Trophoblast cell (in vitro differentiated cells and primary cell): ENCODE data around the gene CAMKK1.

Source experiments
- DNase-seq, 2 donors: peaks; one replicate each; pipeline ENCODE4 v3.0.0-alpha.2; 2016
- H2AFZ ChIP-seq: 2 replicates; pipeline ENCODE4 v1.6.1; 2013; ENCODE audit warnings: low read length, moderate library complexity, mild to moderate bottlenecking; ENCODE audit not compliant: insufficient read depth, poor library complexity
- H2AK5ac ChIP-seq: 2 replicates; pipeline ENCODE4 v1.6.1; 2013; ENCODE audit warnings: mild to moderate bottlenecking, low read length
- H2BK120ac ChIP-seq: 2 replicates; pipeline ENCODE4 v1.6.1; 2013; ENCODE audit warnings: low read length, mild to moderate bottlenecking, moderate library complexity; ENCODE audit not compliant: insufficient read depth, poor library complexity
- H2BK12ac ChIP-seq: 2 replicates; pipeline ENCODE4 v1.6.1; 2013; ENCODE audit warnings: mild to moderate bottlenecking, low read length, moderate library complexity
- H2BK5ac ChIP-seq: 2 replicates; pipeline ENCODE4 v1.6.1; 2013; ENCODE audit warnings: low read length, low read depth, moderate library complexity, mild to moderate bottlenecking; ENCODE audit not compliant: poor library complexity
- H3K14ac ChIP-seq: 2 replicates; pipeline ENCODE4 v1.6.1; 2013; ENCODE audit warnings: mild to moderate bottlenecking, low read length
- H3K18ac ChIP-seq: 2 replicates; pipeline ENCODE4 v1.6.1; 2013; ENCODE audit warnings: mild to moderate bottlenecking, low read length
- H3K23ac ChIP-seq: 2 replicates; pipeline ENCODE4 v1.6.1; 2013; ENCODE audit warnings: low read length
- H3K27ac ChIP-seq: 2 replicates; pipeline ENCODE4 v1.5.1; 2013; ENCODE audit warnings: low read depth, mild to moderate bottlenecking, inconsistent platforms, low read length, moderate library complexity
- H3K27me3 ChIP-seq: 2 replicates; pipeline ENCODE4 v1.6.1; 2013; ENCODE audit warnings: inconsistent platforms, mild to moderate bottlenecking, low read length, moderate library complexity; ENCODE audit not compliant: insufficient read depth
- H3K36me3 ChIP-seq, 2 experiments: 1 replicate in 1 of 2; 2 replicates in 1 of 2; pipeline ENCODE4 v1.6.1; 2013; ENCODE audit warnings: low read length in 2 of 2, mild to moderate bottlenecking in 2 of 2, moderate library complexity in 1 of 2; ENCODE audit not compliant: insufficient read depth in 2 of 2, control insufficient read depth in 1 of 2
- H3K4ac ChIP-seq: 2 replicates; pipeline ENCODE4 v1.6.1; 2013; ENCODE audit warnings: low read depth, mild to moderate bottlenecking, low read length, moderate library complexity
- H3K4me1 ChIP-seq, 2 experiments: 1 replicate in 1 of 2; 2 replicates in 1 of 2; pipeline ENCODE4 v1.6.1; 2013; ENCODE audit warnings: low read length in 2 of 2, mild to moderate bottlenecking in 2 of 2, moderate library complexity in 1 of 2; ENCODE audit not compliant: insufficient read depth in 2 of 2, control insufficient read depth in 1 of 2
- H3K4me2 ChIP-seq: 2 replicates; pipeline ENCODE4 v1.6.1; 2013; ENCODE audit warnings: inconsistent platforms, mild to moderate bottlenecking, low read length, moderate library complexity
- H3K4me3 ChIP-seq: 2 replicates; pipeline ENCODE4 v1.5.1; 2013; ENCODE audit warnings: mild to moderate bottlenecking, low read depth, low read length, inconsistent platforms
- H3K79me1 ChIP-seq: one replicate; pipeline ENCODE4 v1.6.1; 2013; ENCODE audit warnings: low read length
- H3K79me2 ChIP-seq: 2 replicates; pipeline ENCODE4 v1.6.1; 2013; ENCODE audit warnings: low read length, mild to moderate bottlenecking; ENCODE audit not compliant: control insufficient read depth, insufficient read depth, poor library complexity
- H3K9ac ChIP-seq: 2 replicates; pipeline ENCODE4 v1.6.1; 2013; ENCODE audit warnings: mild to moderate bottlenecking, low read length
- H3K9me3 ChIP-seq: 2 replicates; pipeline ENCODE4 v1.6.1; 2013; ENCODE audit warnings: low read depth, mild to moderate bottlenecking, control low read depth, inconsistent platforms, low read length; ENCODE audit not compliant: insufficient read depth
- H4K12ac ChIP-seq: 2 replicates; pipeline ENCODE4 v1.6.1; 2013; ENCODE audit warnings: low read depth, mild to moderate bottlenecking, low read length, moderate library complexity
- H4K8ac ChIP-seq: 2 replicates; pipeline ENCODE4 v1.6.1; 2013; ENCODE audit warnings: low read depth, mild to moderate bottlenecking, low read length, moderate library complexity
- H4K91ac ChIP-seq: one replicate; pipeline ENCODE4 v1.6.1; 2013; ENCODE audit warnings: low read depth, mild to moderate bottlenecking, low read length, moderate library complexity
- WGBS: extraction: QIAGEN DNeasy Blood & Tissue Kit; methylation state at CpG from one replicate; pipeline ENCODE4 v1.1.7; 2013; ENCODE audit warnings: missing lambda C conversion rate; ENCODE audit not compliant: insufficient read length, insufficient coverage; ENCODE audit errors: extremely low coverage; 5-methylcytosine and 5-hydroxymethylcytosine counted together

Gene CAMKK1

DNA sequence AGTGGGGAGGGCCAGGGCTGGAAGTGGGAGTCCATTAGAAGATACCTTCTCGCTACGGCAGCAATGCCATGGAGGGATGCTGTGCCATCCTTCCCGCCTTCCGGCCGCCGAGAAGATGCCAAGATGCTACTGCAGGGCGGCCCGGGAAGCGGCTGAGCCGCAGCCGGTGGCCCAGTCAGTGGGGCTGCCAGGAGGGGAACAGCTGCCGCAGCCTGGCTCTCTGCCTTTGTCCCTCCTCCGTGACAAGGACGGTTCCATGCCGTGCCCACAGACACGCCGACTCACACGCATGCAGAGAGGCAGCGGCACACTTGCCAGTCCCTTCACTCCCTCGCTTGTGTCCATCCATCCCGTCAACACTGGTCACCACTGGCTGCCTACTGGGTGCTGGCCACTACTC lies 26.6 kb downstream of the CAMKK1 start:
- Histone ChIP-seq H2BK12ac (no peak overlapping the region), H3K9me3 (no peaks in the 10 kb centered on the region), H4K8ac (no peak overlapping the region), H3K23ac (no peak overlapping the region), H3K4ac (no peak overlapping the region), H3K4me3 (no peak overlapping the region), H2AK5ac (no peak overlapping the region), H3K27ac (no peak overlapping the region), H3K4me2 (no peak overlapping the region), H3K79me1 (no peaks in the 10 kb centered on the region), H3K9ac (no peak overlapping the region), H2BK120ac (no peak overlapping the region), H2BK5ac (no peak overlapping the region), H2AFZ (no peak overlapping the region), H3K18ac (no peak overlapping the region), H4K91ac (no peak overlapping the region), H3K4me1 (no peaks in the 10 kb centered on the region), H4K12ac (no peak overlapping the region), H3K36me3 (no peaks in the 10 kb centered on the region), H3K14ac (no peak overlapping the region), H3K79me2 (no peaks in the 10 kb centered on the region), H3K27me3 (no peaks in the 10 kb centered on the region)
- no peak for DNase-seq
- no CpG with 5 or more reads among the region's 21 CpGs for WGBS

DNA sequence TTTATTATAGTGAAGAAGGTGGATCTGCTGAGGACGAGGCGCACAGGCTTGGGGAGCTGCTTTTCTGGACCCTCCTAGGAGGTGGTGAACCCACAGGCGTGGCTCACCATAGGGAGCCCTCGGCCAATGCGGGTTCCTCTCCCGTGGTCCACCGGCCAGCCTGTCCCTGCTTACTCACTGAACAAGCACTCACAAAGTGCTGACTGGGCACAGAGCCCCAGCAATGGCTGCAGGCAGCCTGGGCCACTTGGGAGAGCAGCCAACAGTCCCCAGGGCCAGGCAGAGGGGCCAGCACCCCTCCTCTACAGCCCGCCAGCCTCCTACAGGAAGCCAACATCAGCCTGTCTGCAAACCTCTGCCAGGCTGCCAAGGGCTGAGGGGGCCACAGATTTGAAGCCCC lies 27.7 kb downstream of the CAMKK1 start:
- H3K9ac ChIP-seq: no peak overlapping the region
- no peak overlapping the region for H4K12ac ChIP-seq
- no peak overlapping the region for H3K23ac ChIP-seq
- no peak overlapping the region for H2BK12ac ChIP-seq
- H4K8ac ChIP-seq: no peak overlapping the region
- H3K14ac ChIP-seq: no peak overlapping the region
- H3K18ac ChIP-seq: no peak overlapping the region
- no peak overlapping the region for H2AFZ ChIP-seq
- no peak overlapping the region for H3K4me3 ChIP-seq
- H2BK120ac ChIP-seq: no peak overlapping the region
- no peaks in the 10 kb centered on the region for H3K79me1 ChIP-seq
- H3K79me2 ChIP-seq: no peaks in the 10 kb centered on the region
- H3K4ac ChIP-seq: no peak overlapping the region
- H3K4me1 ChIP-seq: no peaks in the 10 kb centered on the region
- no peak overlapping the region for H3K4me2 ChIP-seq
- H4K91ac ChIP-seq: no peak overlapping the region
- no peak overlapping the region for H2BK5ac ChIP-seq
- no CpG with 5 or more reads among the region's 8 CpGs for WGBS
- H3K27ac ChIP-seq: no peak overlapping the region
- no peak for DNase-seq
- no peaks in the 10 kb centered on the region for H3K27me3 ChIP-seq
- no peak overlapping the region for H2AK5ac ChIP-seq
- no peaks in the 10 kb centered on the region for H3K9me3 ChIP-seq
- no peaks in the 10 kb centered on the region for H3K36me3 ChIP-seq

DNA sequence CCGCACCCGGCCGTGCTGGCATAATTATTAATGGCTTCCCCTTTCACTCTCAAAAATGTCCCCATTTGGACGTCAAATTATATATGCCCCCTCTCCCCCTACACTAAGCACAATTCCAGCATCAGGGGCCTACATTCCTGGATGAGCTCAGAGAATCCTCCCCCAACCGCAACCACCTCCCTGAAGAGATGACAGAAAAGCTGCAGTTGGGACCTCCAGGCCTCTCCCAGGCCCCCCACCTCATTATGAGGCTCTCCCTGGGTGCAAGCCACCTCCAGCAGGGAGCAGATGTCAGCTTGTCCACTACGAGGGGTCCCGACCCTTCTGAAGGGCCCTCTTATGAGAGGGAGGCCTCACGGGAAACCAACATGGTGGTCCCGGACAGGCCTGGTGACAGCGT lies 28.3 kb downstream of the CAMKK1 start:
- Histone ChIP-seq H3K9ac (no peak overlapping the region), H3K14ac (no peak overlapping the region), H4K91ac (no peak overlapping the region), H3K18ac (no peak overlapping the region), H3K79me2 (no peaks in the 10 kb centered on the region), H3K79me1 (no peaks in the 10 kb centered on the region), H3K27me3 (no peaks in the 10 kb centered on the region), H2BK5ac (no peak overlapping the region), H3K36me3 (no peaks in the 10 kb centered on the region), H2BK120ac (no peak overlapping the region), H3K9me3 (no peaks in the 10 kb centered on the region), H2BK12ac (no peak overlapping the region), H2AK5ac (no peak overlapping the region), H3K27ac (no peak overlapping the region), H3K23ac (no peak overlapping the region), H3K4me3 (no peak overlapping the region), H4K12ac (no peak overlapping the region), H3K4ac (no peak overlapping the region), H4K8ac (no peak overlapping the region), H3K4me1 (no peaks in the 10 kb centered on the region), H3K4me2 (no peak overlapping the region), H2AFZ (no peak overlapping the region)
- DNase-seq: no peak
- no CpG with 5 or more reads among the region's 10 CpGs for WGBS

DNA sequence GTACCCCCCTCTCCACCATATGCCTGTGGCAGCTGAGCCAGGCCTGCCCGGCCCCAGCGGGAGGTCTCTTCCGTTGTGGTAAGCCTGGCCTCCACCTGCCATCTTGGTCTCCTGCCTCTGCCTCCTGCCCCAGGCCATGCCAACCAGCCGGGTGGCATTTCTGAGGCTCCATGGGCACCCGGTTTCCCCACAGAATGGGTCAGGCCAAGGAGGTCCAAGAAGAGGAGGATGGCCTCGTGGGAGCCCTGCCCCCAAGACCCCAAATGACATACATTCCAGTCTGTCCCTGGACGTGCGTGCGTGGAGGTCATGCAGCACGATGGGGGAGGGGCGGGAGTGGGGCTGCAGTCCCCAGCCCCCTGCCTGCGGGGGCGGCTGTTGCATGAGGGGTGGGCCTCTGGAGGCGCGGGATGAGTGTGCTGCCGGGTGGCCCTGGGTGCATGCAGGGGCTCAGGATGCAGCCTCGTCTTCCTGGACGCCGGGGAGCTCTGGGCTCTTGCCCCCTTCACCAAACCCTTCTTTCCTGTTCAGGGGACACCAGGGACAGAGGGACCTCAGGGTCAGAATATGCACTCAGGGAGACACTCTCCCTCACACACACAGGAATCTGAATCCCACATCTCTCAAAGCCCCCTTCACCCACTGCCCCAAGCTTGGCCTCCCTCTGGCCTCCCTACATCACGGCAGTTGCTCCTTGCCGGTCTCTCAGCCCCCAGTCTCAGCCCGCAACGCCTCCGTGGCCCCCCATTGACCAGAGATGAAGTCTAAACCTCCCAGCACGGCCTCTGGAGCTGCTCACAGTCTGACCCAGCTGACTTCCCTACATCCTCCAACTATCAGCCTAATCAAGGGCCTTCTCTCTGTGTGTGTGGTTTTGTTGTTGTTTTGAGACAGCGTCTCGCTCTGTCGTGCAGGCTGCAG lies 30.8 kb downstream of the CAMKK1 start:
- Histone ChIP-seq H4K8ac (no peak overlapping the region), H3K27ac (no peak overlapping the region), H3K36me3 (no peaks in the 10 kb centered on the region), H2BK120ac (no peak overlapping the region), H4K12ac (no peak overlapping the region), H2BK12ac (no peak overlapping the region), H3K4ac (no peak overlapping the region), H3K79me1 (no peaks in the 10 kb centered on the region), H3K9ac (no peak overlapping the region), H3K18ac (no peak overlapping the region), H3K4me2 (no peak overlapping the region), H3K79me2 (no peaks in the 10 kb centered on the region), H3K4me3 (no peak overlapping the region), H3K9me3 (peaks cover 2% of the 10 kb centered on the region), H3K23ac (no peak overlapping the region), H3K4me1 (no peaks in the 10 kb centered on the region), H4K91ac (no peak overlapping the region), H2AFZ (no peak overlapping the region), H3K14ac (no peak overlapping the region), H2BK5ac (no peak overlapping the region), H3K27me3 (no peaks in the 10 kb centered on the region), H2AK5ac (no peak overlapping the region)
- no peak for DNase-seq
- WGBS: no CpG with 5 or more reads among the region's 28 CpGs
